Activated T-helper 2 cell treated with anti-CD3 and anti-CD28 coated beads, Interferon-gamma antibody, Interleukin-2, Interleukin-4, amounts not matched to agents 10 μg/mL and 5 μg/mL and 100 μg/mL, durations not matched to agents 14 hours and 24 hours and 36 hours (primary cell): ENCODE measurements around the gene RTCB. TPM values are rescaled to one million over a fixed set of nuclear protein-coding genes. Genes with fewer than 3 reads are reported as not detected.

ENCODE experiments used
- DNase-seq: peaks from one replicate; pipeline ENCODE4 v3.0.0; 2021; ENCODE audit warnings: low spot score
- H3K27ac Mint-ChIP-seq: one replicate; pipeline ENCODE4 v1.8.0; 2021; ENCODE audit warnings: mixed read lengths
- H3K27me3 Mint-ChIP-seq: one replicate; pipeline ENCODE4 v1.8.0; 2021; ENCODE audit warnings: low read depth, mixed read lengths
- H3K36me3 Mint-ChIP-seq: one replicate; pipeline ENCODE4 v1.8.0; 2021; ENCODE audit warnings: low read depth, mixed read lengths
- H3K4me1 Mint-ChIP-seq: one replicate; pipeline ENCODE4 v1.8.0; 2021; ENCODE audit warnings: low read depth, mixed read lengths
- H3K4me3 Mint-ChIP-seq: one replicate; pipeline ENCODE4 v1.8.0; 2021; ENCODE audit warnings: low read depth, mild to moderate bottlenecking, moderate library complexity, mixed read lengths
- H3K9me3 Mint-ChIP-seq: one replicate; pipeline ENCODE4 v1.8.0; 2021; ENCODE audit warnings: mixed read lengths
- intact Hi-C: fragments of 100-400 bp; cut with micrococcal nuclease; formaldehyde crosslinking; loops from one replicate; pipeline ENCODE4 v1.15.1; 2023
- total RNA-seq: library from RNA; stranded (reverse); gene quantifications from 2 replicates; pipeline ENCODE4 v1.2.3, GENCODE V29; 2022

Gene RTCB
- 97.5 and 102 TPM in 2 replicates for total RNA-seq

DNA sequence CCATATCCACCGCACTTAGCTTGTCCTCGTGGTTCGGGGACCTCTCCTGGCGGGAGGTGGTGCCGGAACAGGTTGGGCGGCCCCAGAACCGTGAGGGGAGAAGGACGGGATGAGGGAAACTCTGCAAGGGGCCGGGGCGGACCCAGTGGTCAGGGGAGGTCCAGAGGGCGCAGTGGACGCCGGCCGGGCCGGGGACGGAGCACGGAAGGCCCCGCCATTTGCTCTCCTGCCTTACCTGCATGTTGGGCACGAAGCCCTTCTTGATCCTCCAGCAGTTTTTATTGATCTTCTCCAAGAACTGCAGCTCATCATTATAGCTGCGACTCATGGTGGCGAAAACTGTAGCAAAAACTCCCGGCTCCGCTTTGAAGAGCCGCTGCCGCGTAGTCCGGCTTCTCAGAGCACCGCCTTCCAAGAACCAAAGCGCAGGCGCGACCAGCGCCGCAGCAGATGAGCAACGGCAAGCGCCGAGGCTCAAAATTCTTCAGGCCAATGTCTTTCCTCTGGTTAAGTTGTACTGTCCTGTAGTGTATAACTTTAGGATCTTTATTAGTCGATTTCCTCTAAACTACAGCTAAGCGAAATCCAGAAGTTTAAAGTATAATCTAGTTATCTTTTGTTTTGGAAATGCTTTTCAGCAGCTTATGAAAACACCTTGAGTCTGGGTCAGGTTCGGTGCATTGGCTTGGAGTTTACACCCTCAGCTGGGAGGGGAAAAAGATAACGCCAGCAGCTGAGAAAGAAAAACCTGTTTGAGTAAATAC is at the start of gene RTCB:
RTCB (minus strand) TSS at position 419 of the 764 bp plus-strand sequence; CDS start at position 328, 91 bp downstream.
- intact Hi-C loops: loop anchor here (1.0 kb wide), 1 partner anchor 61 kb away; no protein-coding TSS in a partner anchor
- Mint-ChIP-seq H3K4me1 (peaks cover 53% of the 10 kb centered on the region), H3K9me3 (no peaks in the 10 kb centered on the region), H3K27me3 (peaks cover 3% of the 10 kb centered on the region), H3K4me3 (peak within 1 kb of the TSS; percentile 98), H3K27ac (peak within 1 kb of the TSS; percentile 97), H3K36me3 (peaks cover 39% of the 10 kb centered on the region)
- DNase-seq: peak; percentile 88

- intact Hi-C loops: no loop called here
- no peak for DNase-seq
- Mint-ChIP-seq H3K4me3 (no peak overlapping the region), H3K36me3 (no peaks in the 10 kb centered on the region), H3K9me3 (no peaks in the 10 kb centered on the region), H3K27me3 (peaks cover 25% of the 10 kb centered on the region), H3K27ac (no peak overlapping the region), H3K4me1 (no peaks in the 10 kb centered on the region)
Measured at GRCh38 chr22:32457031-32457430, 45.0 kb upstream of the RTCB start.

DNA sequence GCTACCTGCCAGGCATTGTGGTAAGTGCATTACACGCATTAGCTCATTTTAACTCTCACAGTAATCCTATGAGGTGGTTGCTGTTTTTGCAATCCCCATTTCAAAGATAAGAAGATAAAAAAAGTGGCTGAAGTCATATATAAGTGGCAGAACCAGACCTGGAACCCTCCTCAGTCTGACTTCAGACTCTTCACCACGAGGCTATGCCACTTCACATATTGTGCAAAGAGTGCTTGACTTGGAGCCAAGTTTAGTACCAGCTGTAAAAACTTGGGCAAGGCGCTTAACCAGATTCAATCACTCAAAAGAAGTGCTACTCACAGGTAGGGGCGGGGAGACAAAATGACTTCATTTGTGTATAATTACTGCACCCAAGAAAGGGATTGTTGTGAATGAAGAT is 36.9 kb upstream of the RTCB start:
- peaks cover 5% of the 10 kb centered on the region for H3K27me3 Mint-ChIP-seq
- intact Hi-C loops: no loop called here
- DNase-seq: no peak
- no peak overlapping the region for H3K27ac Mint-ChIP-seq
- no peaks in the 10 kb centered on the region for H3K36me3 Mint-ChIP-seq
- H3K4me3 Mint-ChIP-seq: no peak overlapping the region
- H3K4me1 Mint-ChIP-seq: no peaks in the 10 kb centered on the region
- H3K9me3 Mint-ChIP-seq: no peaks in the 10 kb centered on the region

DNA sequence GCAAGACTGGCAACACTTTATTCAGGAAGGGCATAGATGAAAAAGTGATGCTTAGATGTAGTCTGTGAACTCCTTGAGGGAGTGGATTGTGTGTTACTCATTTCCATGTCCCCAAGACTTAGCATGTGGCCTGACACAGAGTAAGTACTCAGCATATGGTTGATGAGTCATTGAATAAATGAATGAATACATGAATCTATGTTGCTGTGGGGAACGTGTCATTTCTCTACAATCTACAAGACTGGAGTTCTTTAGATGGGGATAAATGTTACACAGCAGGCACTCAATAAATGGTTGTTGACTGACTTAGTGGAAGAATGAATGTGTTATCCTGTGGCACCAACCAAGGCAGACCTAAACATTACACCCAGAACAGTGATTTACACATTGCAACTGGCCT is 34.3 kb upstream of the RTCB start:
- DNase-seq: no peak
- H3K4me3 Mint-ChIP-seq: no peak overlapping the region
- no peaks in the 10 kb centered on the region for H3K27me3 Mint-ChIP-seq
- no peak overlapping the region for H3K27ac Mint-ChIP-seq
- no peaks in the 10 kb centered on the region for H3K4me1 Mint-ChIP-seq
- H3K9me3 Mint-ChIP-seq: no peaks in the 10 kb centered on the region
- H3K36me3 Mint-ChIP-seq: no peaks in the 10 kb centered on the region
- intact Hi-C loops: no loop called here

DNA sequence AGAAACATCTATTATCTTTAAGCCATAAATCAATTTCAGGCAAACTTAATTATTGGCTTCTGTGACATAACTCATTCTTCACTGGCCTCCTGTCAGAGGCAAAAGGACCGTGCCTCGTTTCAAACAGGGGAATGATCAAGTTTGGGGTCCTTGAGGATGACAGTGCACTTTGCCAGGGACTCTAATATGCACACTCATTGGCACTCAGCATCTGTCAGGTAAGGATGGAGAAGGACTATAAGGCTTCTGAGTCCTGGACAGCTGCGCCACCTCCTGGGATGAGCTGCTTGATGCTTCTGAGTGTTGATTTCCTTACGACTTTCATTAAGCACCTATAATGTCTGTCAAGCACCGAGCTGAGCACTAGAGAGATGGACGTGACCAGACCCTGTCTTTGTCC is 32.0 kb upstream of the RTCB start:
- Mint-ChIP-seq H3K36me3 (no peaks in the 10 kb centered on the region), H3K27ac (no peak overlapping the region), H3K4me1 (no peaks in the 10 kb centered on the region), H3K9me3 (no peaks in the 10 kb centered on the region), H3K27me3 (no peaks in the 10 kb centered on the region), H3K4me3 (no peak overlapping the region)
- intact Hi-C loops: no loop called here
- no peak for DNase-seq

GRCh38 chr22:32430352-32430751 is 18.3 kb upstream of the RTCB start:
- H3K9me3 Mint-ChIP-seq: no peaks in the 10 kb centered on the region
- H3K36me3 Mint-ChIP-seq: no peaks in the 10 kb centered on the region

DNA sequence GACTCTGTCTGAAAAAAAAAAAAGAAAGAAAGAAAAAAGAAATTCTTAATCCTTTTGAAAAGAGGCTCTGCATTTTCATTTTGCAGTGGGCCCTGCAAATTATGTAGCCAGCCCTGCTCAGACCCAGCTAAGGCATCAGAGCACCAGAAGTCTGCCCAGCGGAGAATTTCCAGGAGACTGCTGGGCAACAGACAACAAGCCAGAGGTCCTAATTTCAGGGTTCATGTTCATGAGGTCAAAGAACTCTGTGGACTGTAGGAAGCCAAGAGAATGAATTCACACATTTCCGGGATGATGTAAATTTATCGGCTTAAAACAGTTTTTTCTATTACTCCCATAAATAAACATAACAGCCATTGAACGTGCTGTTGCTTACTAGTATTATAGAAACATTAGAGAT is 14.8 kb upstream of the RTCB start:
- intact Hi-C loops: no loop called here
- peaks cover 15% of the 10 kb centered on the region for H3K27me3 Mint-ChIP-seq
- no peaks in the 10 kb centered on the region for H3K36me3 Mint-ChIP-seq
- H3K4me1 Mint-ChIP-seq: peaks cover 7% of the 10 kb centered on the region
- no peak overlapping the region for H3K27ac Mint-ChIP-seq
- H3K4me3 Mint-ChIP-seq: no peak overlapping the region
- H3K9me3 Mint-ChIP-seq: no peaks in the 10 kb centered on the region
- no peak for DNase-seq

More at GRCh38 chr22:32430352-32430751, 18.3 kb upstream of the RTCB start:
- Mint-ChIP-seq H3K4me1 (peaks cover 7% of the 10 kb centered on the region), H3K27me3 (peaks cover 4% of the 10 kb centered on the region), H3K27ac (no peak overlapping the region), H3K4me3 (no peak overlapping the region)
- no peak for DNase-seq
- intact Hi-C loops: no loop called here

GRCh38 chr22:32423664-32424063 is 11.6 kb upstream of the RTCB start:
- intact Hi-C loops: no loop called here
- H3K4me1 Mint-ChIP-seq: peaks cover 8% of the 10 kb centered on the region
- H3K27ac Mint-ChIP-seq: no peak overlapping the region
- no peak overlapping the region for H3K4me3 Mint-ChIP-seq
- DNase-seq: no peak
- no peaks in the 10 kb centered on the region for H3K9me3 Mint-ChIP-seq
- H3K27me3 Mint-ChIP-seq: peaks cover 21% of the 10 kb centered on the region
- no peaks in the 10 kb centered on the region for H3K36me3 Mint-ChIP-seq

DNA sequence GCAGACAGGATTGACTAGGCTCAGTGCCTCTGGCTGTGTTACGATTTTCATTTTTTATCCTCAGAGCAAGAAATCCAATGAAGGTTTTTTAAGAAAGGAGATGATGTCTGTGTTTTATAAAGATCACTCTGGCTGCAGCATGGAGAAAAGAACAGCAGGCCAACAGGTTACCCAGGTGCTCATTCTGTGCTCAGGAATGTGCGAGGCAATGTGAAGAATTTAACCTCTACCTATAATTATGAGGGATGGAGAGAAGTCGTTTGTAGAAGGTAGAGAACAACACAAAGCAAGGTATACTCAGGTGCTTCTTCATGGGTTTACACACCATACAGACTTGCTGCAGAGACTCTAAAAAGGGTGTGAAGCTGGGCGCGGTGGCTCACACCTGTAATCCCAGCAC is 10.0 kb upstream of the RTCB start:
- no peak for DNase-seq
- Mint-ChIP-seq H3K27me3 (peaks cover 25% of the 10 kb centered on the region), H3K27ac (no peak overlapping the region), H3K4me1 (peaks cover 1% of the 10 kb centered on the region), H3K4me3 (no peak overlapping the region), H3K36me3 (no peaks in the 10 kb centered on the region), H3K9me3 (no peaks in the 10 kb centered on the region)
- intact Hi-C loops: no loop called here

DNA sequence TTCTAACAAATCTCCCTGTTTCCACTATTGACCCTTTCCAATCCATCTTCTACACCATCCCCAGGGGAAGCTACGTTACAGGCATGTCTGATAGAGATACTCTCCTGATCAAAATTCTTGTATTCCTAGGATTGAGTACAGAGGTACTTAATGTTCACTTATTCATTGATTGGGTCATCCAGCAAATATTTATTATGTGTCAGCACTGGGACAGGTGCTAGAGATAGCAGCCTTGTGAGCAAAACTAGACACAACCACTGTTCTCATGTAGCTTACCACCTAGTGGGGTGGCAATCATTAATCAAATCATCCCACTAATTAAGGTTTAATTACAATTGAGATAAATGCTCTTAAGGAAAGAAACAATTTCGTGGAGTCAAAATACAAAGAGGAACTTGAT is 9.4 kb upstream of the RTCB start:
- H3K27me3 Mint-ChIP-seq: peaks cover 29% of the 10 kb centered on the region
- intact Hi-C loops: no loop called here
- H3K4me1 Mint-ChIP-seq: peaks cover 1% of the 10 kb centered on the region
- H3K36me3 Mint-ChIP-seq: no peaks in the 10 kb centered on the region
- no peak overlapping the region for H3K27ac Mint-ChIP-seq
- H3K9me3 Mint-ChIP-seq: no peaks in the 10 kb centered on the region
- no peak overlapping the region for H3K4me3 Mint-ChIP-seq
- DNase-seq: no peak

GRCh38 chr22:32417906-32418305 is 5.9 kb upstream of the RTCB start:
- peaks cover 10% of the 10 kb centered on the region for H3K4me1 Mint-ChIP-seq
- no peak for DNase-seq
- no peak overlapping the region for H3K4me3 Mint-ChIP-seq
- no peaks in the 10 kb centered on the region for H3K9me3 Mint-ChIP-seq
- H3K27ac Mint-ChIP-seq: no peak overlapping the region
- H3K36me3 Mint-ChIP-seq: no peaks in the 10 kb centered on the region
- H3K27me3 Mint-ChIP-seq: peaks cover 23% of the 10 kb centered on the region
- intact Hi-C loops: no loop called here

DNA sequence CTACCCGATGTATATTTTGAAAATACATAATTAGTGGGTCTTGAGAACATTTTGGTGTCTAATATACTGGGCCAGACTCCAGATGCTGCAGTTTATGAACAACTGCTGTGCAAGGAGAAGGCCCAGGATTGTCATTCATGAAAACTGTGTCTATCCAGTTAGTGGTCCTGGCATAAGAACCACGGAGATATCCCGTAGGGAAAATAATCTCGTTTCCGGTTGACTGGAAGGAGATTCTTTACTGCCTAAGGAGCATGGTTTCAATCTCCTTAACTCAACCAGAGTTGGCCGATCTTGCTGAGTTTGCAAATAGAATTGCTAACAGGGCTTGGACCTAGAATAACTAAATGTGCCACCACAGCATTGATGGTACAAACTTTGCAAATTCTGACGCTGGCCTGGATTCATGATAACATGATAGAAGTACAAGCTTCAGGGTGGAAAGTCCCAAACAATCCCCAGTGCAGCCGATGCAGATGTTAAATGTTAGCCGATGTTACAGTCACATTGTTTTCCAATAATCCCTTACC is 4.6 kb upstream of the RTCB start:
- intact Hi-C loops: no loop called here
- no peak overlapping the region for H3K27ac Mint-ChIP-seq
- H3K27me3 Mint-ChIP-seq: peaks cover 13% of the 10 kb centered on the region

GRCh38 chr22:32414191-32414590 is 2.1 kb upstream of the RTCB start:
- H3K9me3 Mint-ChIP-seq: no peaks in the 10 kb centered on the region
- H3K27me3 Mint-ChIP-seq: peaks cover 9% of the 10 kb centered on the region
- intact Hi-C loops: no loop called here
- peaks cover 18% of the 10 kb centered on the region for H3K36me3 Mint-ChIP-seq
- no peak for DNase-seq
- peaks cover 36% of the 10 kb centered on the region for H3K4me1 Mint-ChIP-seq
- H3K27ac Mint-ChIP-seq: no peak overlapping the region
- no peak overlapping the region for H3K4me3 Mint-ChIP-seq

More for the DNA sequence above, 4.6 kb upstream of the RTCB start:
- H3K4me1 Mint-ChIP-seq: peaks cover 20% of the 10 kb centered on the region
- H3K4me3 Mint-ChIP-seq: no peak overlapping the region
- no peaks in the 10 kb centered on the region for H3K9me3 Mint-ChIP-seq
- DNase-seq: no peak
- peaks cover 3% of the 10 kb centered on the region for H3K36me3 Mint-ChIP-seq
